PFSK-1 (cell line): ENCODE results near the gene TSPAN33.

Source experiments
- FOXP2 ChIP-seq: optimal IDR thresholded peaks from 2 replicates; pipeline ENCODE3; 2011; ENCODE audit warnings: borderline replicate concordance, control low read depth, inconsistent platforms; ENCODE audit not compliant: insufficient read depth; ENCODE audit errors: extremely low read length, extremely low read depth
- POLR2AphosphoS5 ChIP-seq: IDR thresholded peaks from 2 replicates; pipeline ENCODE4 v1.6.1; 2012; ENCODE audit warnings: low read depth, mild to moderate bottlenecking, control low read depth, low read length, moderate library complexity
- REST ChIP-seq, 2 experiments: IDR thresholded peaks; 2 replicates each; pipeline versions ENCODE4 v1.6.1 to v1.8.0; 2011 to 2012; ENCODE audit warnings: low read depth in 2 of 2, low read length in 2 of 2, control low read depth in 1 of 2, inconsistent platforms in 1 of 2, mild to moderate bottlenecking in 1 of 2, moderate library complexity in 1 of 2; ENCODE audit not compliant: insufficient read depth in 1 of 2
- SIN3A ChIP-seq: IDR thresholded peaks from 2 replicates; pipeline ENCODE4 v1.6.1; 2012; ENCODE audit warnings: mild to moderate bottlenecking, low read length, moderate library complexity, borderline replicate concordance; ENCODE audit not compliant: insufficient read depth
- TAF1 ChIP-seq: IDR thresholded peaks from 2 replicates; pipeline ENCODE4 v1.6.1; 2012; ENCODE audit warnings: low read length, control low read depth, borderline replicate concordance; ENCODE audit not compliant: insufficient read depth

GRCh38 chr7:129144095-129144833 lies at the start of gene TSPAN33:
- no peak for TF ChIP-seq POLR2AphosphoS5
- TF ChIP-seq SIN3A = no peak
- no peak for TF ChIP-seq TAF1
- TF ChIP-seq REST (IDR thresholded peaks at IDR 0.05; ENCODE audit: insufficient read depth in 1 of 2, low read depth in 2 of 2, low read length in 2 of 2) = no peak
- no peak for TF ChIP-seq FOXP2
